Amniotic epithelial cell (primary cell): ENCODE data around the gene ZNF765.
"Not testable (repeated sequence)": the region's sequence is repeated elsewhere in the genome, so short reads cannot be mapped to it uniquely, and the experiment has no call there.

Source experiments
- DNase-seq: peaks from one replicate; pipeline ENCODE4 v3.0.0-alpha.2; 2010; ENCODE audit warnings: low read depth

The ZNF765 gene

GRCh38 chr19:53394974-53395839 lies at the start of gene ZNF765:
Gene ZNF765, plus strand, starts transcription at chr19:53395149. Its CDS starts 2,867 bp downstream, at chr19:53398016.
- DNase-seq, result peak; percentile 83

- DNase-seq, result no peak
Observed at GRCh38 chr19:53355739-53356138, 39.2 kb upstream of the ZNF765 start.

- DNase-seq, result no peak
Observed at GRCh38 chr19:53357821-53358581, 36.9 kb upstream of the ZNF765 start.

- DNase-seq, result not testable (repeated sequence)
Observed at GRCh38 chr19:53360056-53360455, 34.9 kb upstream of the ZNF765 start.

- peak; percentile 69 for DNase-seq
Observed at GRCh38 chr19:53365134-53365898, 29.6 kb upstream of the ZNF765 start, which contains the start of gene ZNF525. Gene ZNF525, plus strand, starts transcription at chr19:53365705. Its CDS starts 6,577 bp downstream, at chr19:53372282.

- DNase-seq, result no peak
Observed at GRCh38 chr19:53365899-53366493, 29.0 kb upstream of the ZNF765 start.

GRCh38 chr19:53372196-53372595 lies 22.8 kb upstream of the ZNF765 start:
- DNase-seq, result no peak

- DNase-seq, result no peak
Observed at GRCh38 chr19:53374288-53374687, 20.7 kb upstream of the ZNF765 start.

- no peak for DNase-seq
Observed at GRCh38 chr19:53374743-53375142, 20.2 kb upstream of the ZNF765 start.

- DNase-seq, result no peak
Observed at GRCh38 chr19:53381376-53381775, 13.6 kb upstream of the ZNF765 start.

- DNase-seq, result peak; percentile 11
Observed at GRCh38 chr19:53388168-53388567, 6.8 kb upstream of the ZNF765 start.

- peak; percentile 9 for DNase-seq
Observed at GRCh38 chr19:53388904-53389303, 6.0 kb upstream of the ZNF765 start.

GRCh38 chr19:53389571-53389970 lies 5.4 kb upstream of the ZNF765 start:
- no peak for DNase-seq

GRCh38 chr19:53389978-53390377 lies 5.0 kb upstream of the ZNF765 start:
- DNase-seq, result no peak

- DNase-seq, result peak; percentile 37
Observed at GRCh38 chr19:53394522-53394973, 401 bp upstream of the ZNF765 start.

GRCh38 chr19:53395840-53396524 lies 1.0 kb downstream of the ZNF765 start:
- not testable (repeated sequence) for DNase-seq

GRCh38 chr19:53396525-53396868 lies 1.5 kb downstream of the ZNF765 start:
- peak; percentile 9 for DNase-seq

GRCh38 chr19:53397918-53398317 lies 3.0 kb downstream of the ZNF765 start:
- not testable (repeated sequence) for DNase-seq

GRCh38 chr19:53409505-53410204 lies 14.7 kb downstream of the ZNF765 start:
- DNase-seq, result no peak

- DNase-seq, result not testable (repeated sequence)
Observed at GRCh38 chr19:53420520-53421315, 25.8 kb downstream of the ZNF765 start.
